ENCODE data around the gene MYO10.

MYO10 gene

DNA sequence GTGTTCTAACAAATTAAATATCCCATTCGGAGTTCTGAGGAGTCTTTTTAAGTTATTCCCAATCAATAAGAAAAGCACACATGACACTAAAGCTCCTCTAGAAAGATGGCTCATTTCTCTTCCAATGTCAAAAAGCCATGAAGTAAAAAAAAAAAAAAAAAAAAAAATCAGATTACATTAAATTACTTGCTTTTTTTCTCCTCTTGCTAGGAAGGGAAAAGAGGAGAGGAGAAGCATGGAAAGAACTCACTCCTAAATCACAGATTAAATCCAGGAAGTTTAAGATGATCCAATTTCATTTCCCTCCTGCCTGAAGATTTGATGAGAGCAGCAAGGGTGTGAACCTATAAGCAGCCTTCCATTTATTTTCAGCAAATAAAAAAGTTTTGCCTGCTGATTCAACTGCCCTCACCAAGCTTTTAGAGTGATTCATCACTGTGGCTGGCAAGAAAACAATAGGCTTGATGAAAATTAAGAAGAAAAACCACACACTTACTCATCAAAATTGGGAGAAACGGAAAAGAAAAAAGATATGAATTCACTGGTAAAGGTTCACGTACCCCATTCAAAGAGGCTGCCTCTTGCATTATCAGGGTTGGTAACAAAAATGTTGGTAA lies 19.7 kb downstream of the MYO10 start:
- no peak for DNase-seq

- no peak for DNase-seq
These were observed 21.5 kb downstream of the MYO10 start for GRCh38 chr5:16914584-16914983.

GRCh38 chr5:16914108-16914435 lies 22.0 kb downstream of the MYO10 start:
- DNase-seq = no peak

DNA sequence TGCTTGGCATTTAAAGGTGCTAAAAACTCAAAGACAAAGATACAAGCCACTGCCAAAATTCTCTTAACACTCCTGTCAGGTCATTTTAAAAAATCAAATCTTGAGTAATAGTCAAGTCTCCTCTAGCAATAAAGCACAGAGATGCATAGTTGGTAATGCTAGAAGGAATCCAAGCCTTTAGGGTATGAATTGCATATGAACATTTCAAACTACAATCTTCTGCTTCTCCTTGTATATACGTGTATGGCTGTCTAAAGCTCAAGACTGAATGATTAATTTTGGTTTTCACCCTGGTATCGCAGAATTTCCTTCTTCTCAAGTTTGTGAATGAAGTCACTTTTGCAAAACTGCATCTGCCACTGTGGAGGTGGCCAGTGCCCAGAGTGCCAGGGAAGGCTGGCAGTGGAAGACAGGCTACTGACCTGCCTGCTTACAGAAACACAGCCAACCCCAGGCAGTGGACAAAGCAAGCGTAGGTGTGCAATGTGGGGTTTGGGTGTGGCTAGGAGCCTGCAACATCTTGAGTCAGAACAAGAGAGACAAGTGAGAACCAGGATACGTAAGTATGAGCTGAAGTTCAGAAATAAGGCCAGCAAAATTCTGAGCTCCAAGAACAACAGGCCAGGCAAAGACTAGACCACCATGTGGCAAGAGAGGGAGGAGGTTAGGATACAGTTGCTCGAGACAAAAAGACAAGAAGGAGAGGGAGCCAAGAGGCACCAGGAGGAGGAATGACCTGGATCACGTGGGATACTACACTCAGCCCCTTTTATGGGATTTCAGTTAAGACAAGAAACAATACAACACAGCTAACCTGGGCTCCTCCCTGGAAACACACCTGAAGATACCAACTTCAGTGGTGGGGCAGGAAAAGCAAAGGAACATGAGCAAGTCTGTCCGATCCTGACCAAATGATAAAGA lies 22.6 kb downstream of the MYO10 start:
- no peak for DNase-seq

DNA sequence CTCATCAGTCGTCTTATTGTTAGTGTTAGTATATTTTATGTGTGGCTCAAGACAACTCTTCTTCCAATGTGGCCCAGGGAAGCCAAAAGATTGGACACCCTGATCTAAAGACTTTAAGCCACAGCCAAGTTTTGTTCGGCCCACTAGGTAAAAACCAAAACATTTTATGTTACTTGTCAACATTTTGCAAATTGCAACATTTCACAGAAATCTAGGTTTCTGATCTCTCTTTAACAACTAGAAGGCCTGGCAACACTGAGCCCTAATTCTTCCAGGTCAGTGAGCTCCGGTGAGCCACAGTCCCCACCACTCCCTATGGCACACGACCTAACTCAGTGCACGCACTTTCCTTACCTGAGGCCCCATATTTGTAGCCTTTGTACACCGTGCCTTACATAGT lies 24.0 kb downstream of the MYO10 start:
- DNase-seq = no peak

DNA sequence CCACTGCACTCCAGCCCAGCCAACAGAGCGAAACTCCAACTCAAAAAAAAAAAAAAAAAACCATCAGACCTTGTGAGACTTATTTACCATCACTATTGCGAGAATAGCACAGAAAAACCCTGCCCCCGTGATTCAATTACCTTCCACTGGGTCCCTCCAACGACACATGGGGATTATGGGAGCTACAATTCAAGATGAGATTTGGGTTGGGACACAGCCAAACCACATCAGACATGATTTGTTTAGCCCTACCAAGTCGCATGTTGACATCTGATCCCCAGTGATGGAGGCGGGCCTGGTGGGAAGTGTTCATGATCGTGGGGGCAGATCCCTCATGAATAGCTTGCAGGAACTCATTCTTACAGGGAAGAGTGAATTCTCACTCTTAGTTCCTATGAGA lies 26.6 kb downstream of the MYO10 start:
- no peak for DNase-seq

- DNase-seq = no peak
These were observed 28.8 kb downstream of the MYO10 start for GRCh38 chr5:16907270-16907669.

DNA sequence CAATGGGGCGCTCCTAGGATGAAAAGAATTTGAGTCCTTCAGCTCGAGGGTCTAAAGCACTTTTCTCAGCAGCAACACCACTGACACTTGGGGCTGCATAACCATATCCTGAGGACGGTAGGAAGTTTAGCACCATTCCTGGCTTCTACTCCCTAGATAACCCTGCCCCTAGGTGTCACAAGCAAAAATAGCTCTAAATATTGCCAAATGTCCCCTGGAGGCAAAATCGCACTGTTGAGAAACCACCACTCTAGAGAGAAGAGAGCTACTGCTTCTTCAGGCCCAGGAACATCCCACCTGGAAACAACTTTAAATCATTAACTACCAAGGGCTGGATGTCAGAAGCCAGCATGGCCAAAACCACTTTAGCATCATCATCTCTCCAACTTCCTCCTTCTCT lies 29.8 kb downstream of the MYO10 start:
- DNase-seq = no peak

DNA sequence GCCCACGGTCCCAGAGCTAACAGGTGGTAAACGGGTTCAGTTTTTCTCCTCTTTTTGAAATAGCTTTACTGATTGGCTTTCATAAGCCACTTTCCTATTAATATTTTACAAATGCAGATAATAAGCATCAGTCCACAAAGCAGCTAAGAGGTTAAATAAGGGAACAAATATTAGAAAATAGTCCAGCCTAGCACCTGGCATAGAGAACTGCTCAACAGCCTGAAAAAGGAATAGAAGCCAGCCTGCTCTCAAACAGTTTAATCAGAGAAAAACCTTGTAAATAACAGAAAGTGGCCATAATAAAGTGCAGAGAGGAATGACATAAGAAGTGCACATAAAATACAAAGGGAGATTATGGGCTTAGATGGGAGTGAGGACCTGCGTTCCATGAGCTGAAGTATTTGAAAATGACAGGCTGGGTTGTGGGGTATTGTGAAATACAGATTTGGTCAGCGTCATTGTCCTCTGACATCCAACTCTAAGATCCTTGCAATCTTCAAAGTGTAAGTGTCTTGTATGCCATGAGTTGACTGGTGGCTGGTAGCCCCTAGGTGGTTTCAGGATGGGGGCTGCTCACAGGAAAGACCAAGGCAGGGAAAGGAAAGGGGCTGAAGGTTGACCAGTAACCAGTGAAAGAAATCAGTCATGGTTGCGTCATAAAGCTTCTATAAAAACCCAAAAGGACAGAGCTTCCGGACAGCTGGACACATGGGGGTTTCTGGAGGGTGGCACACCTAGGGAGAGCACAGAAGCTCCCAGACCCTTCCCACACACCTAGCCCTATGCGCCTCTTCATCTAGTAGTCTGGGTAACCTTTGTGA lies 32.4 kb downstream of the MYO10 start:
- DNase-seq = no peak

DNA sequence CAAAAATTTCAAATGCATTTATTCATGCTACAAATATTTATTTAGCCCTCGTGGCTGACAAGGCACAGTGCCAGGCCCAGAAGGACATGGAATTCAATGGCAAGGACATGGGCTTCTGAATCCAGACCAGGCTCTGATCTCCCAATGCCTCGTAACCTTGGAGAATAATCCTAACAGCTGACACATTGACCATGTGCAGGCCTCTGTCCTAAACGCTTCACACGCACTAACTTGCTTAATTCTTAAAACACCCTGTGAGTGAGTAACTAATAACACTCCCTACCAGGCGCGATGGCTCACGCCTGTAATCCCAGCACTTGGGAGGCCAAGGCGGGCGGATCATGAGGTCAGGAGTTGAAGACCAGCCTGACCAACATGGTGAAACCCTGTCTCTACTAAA lies 33.2 kb downstream of the MYO10 start:
- no peak for DNase-seq

GRCh38 chr5:16901021-16901644 lies 35.0 kb downstream of the MYO10 start:
- DNase-seq = no peak

DNA sequence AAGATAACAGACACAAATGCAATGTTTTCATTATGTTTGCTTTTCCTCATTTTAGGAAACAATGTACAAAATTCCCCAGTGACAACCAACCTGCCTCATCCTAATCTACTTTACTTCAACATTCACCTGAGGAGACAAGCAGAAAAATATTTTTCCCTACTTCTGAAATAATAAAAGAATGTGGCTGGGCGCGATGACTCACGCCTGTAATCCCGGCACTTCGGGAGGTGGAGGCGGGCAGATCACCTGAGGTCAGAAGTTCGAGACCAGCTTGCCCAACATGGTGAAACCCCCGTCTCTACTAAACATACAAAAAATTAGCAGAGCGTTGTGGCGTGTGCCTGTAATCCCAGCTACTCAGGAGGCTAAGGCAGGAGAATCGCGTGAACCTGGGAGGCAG lies 36.9 kb downstream of the MYO10 start:
- no peak for DNase-seq

DNA sequence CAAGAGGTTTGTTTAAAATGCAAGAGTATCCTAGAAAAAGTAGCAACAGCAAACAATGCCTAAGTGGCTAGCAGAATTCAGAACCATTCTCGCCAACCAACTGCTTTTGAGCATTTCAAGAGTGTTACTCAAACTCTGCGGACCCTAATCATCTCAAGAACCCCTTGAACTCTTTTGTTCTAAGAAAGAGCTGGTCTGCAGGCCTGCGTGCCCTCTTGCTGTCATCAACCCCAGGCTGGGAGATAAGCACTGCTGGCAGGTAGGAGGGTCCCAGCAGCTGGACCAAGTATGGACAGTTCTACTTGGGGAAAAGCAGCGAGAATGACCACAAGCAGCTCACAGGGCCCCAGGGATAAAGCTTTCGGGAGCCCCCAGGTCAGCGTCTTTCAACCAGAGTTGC lies 38.3 kb downstream of the MYO10 start:
- DNase-seq = no peak

DNA sequence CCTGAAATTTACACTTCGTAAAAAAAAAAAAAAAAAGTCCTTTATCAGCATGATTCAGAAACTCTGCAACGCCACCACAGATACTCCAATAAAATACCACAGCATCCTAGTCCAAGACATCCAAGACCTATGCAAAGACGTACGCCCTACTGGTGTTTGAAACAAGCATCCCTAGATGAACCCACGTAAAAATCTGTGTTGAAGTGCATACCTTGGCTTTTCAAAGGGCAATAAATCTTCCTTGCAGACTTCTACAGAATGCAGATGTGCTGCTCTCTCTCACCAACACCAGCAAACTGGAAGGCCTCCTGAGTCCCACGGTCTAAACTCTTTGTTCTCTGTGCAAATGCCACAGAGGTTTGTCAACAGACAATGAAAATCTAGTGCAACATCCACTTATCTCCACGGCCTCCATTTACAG lies 38.8 kb downstream of the MYO10 start:
- no peak for DNase-seq

GRCh38 chr5:16896767-16897166 lies 39.3 kb downstream of the MYO10 start:
- DNase-seq = no peak

GRCh38 chr5:16894236-16895057 lies 41.6 kb downstream of the MYO10 start:
- DNase-seq = no peak

DNA sequence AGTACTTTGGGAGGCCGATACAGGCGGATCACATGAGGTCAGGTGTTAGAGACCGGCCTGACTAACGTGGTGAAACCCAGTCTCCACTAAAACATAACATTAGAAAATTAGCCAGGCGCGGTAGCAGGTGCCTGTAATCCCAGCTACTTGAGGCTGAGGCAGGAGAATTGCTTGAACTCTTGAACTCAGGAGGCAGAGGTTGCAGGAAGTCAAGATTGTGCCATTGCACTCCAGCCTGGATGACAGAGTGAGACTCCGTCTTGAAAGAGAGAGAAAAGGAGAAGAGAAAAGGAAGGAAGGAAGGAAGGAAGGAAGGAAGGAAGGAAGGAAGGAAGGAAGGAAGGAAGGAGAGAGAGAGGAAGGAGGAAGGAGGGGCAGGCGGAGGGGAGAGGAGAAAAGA lies 45.1 kb downstream of the MYO10 start:
- no peak for DNase-seq

- DNase-seq = no peak
These were observed 46.0 kb downstream of the MYO10 start for GRCh38 chr5:16889972-16890519.

- DNase-seq = no peak
These were observed 46.7 kb downstream of the MYO10 start for GRCh38 chr5:16889203-16889971.

GRCh38 chr5:16888694-16889124 lies 47.4 kb downstream of the MYO10 start:
- no peak for DNase-seq

- DNase-seq = no peak
These were observed 49.2 kb downstream of the MYO10 start for GRCh38 chr5:16886793-16887345.

Measured in CD4-positive, alpha-beta T cell treated with Interleukin-4 for 4 hours (primary cell).